ENCODE results near the gene ISYNA1.
"Not testable (repeated sequence)": the region's sequence is repeated elsewhere in the genome, so short reads cannot be mapped to it uniquely, and the experiment has no call there.

Gene ISYNA1

DNA sequence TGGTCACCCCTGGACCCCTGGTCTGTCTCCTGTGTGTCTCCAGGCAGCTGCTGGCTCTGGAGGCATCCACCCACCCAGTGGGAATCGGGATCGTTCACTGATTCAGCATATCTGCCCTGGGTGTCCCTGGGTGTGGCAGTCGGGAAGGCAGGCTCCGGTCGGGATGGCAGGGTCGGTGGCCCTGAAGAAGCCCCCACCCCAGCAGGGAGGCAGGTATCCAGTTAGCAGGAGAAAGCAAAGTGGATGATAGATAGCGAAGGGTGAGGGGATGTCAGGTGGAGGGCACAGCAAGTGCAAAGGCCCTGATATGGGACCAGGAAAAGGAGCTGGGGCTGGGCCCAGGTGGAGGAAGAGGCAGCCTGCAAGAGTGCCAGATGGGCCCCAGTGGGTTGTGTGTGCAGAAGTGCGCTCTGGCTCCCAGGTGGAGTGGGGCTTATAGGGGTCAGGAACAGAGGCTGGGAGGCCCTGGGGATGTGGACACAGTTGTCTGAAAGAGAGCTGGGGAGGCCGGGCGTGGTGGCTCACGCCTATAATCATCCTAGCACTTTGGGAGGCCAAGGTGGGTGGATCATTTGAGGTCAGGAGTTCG lies 16.5 kb downstream of the ISYNA1 start:
- no peak for DNase-seq

DNA sequence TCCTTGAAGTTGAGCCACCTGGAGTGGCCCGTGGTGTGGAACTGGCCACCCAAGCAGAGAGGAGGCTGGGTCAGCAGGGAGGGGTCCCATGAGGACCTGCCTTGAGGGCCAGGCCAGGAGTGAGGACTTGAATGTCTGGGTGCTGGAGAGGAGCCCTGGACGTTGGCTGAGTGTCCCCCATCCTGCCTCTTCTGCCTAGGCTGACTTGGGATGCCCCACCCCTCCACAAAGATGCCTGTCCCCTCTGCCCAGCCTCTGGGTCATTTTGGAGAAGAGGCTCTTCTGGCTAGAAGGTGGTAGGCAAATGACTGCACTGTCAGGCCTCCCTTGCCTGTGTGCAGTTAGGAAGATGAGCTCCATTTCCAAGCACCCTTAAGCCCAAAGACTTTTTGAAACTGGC lies 17.0 kb downstream of the ISYNA1 start:
- no peak for DNase-seq

DNA sequence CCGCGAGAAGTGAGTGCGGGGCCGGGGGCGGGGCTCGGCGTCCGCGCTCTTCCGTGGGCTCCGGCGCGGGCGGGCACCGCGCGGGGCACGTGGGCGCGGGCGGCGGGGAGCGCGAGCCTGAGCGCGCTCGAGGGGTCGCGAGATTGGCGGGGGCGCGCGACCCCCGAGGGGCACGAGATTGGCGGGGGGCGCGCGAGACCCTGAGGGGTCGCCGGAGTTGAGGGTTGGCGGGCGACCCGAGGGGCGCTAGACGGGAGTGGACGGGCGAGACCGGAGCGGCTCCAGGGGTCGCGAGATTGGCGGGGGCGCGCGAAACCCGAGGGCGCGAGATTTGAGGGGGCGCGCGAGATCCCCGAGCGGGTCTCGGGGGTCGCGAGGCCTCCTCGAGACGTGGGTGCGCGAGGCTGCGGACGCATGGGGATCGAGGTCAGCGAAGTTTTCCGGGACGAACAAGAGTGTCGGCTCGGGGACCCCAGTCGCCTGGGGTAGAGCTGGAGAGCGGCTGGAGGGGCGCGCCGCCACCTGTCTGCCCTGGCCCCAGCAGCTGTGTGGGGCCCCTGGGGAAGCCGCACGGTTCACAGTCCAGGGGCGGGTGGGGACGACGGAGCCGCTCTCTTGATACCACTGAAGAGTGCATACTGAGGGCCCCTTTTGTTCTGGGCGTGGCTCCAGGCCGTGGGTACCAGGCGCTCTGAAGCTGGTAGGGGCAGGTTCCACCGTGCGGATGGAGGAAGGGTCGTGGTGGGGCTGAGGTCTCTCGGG lies 18.1 kb downstream of the ISYNA1 start:
- peak in 1 of 56 donors; percentile 20 for DNase-seq

DNA sequence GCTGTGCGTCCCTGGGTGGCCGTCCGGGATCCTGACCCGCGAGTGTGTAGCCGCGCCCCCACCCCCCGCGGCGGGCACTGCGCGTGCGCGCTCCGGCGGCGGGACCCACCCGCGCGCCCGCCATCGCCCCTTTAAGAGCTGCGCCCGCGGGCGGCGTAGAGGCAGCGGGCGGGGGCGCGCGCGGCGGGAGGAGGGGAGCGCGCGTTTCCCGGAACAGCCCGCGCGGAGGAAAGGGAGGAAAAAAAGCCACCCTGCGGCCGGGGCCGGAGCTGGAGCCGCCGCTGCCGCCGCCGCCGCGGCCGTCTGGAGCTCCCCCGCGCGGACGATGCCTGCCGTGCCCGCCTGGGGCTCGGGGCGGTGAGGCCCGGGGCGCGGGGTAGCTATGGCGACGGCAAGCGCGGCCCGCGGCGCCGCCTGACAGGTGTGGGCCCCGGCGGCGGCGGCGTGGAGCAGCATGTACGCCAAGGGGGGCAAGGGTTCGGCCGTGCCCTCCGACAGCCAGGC lies 18.7 kb downstream of the ISYNA1 start, which contains the start of gene SSBP4:
SSBP4 (plus strand) TSS at position 204 of the 504 bp plus-strand sequence; CDS start at position 455, 251 bp downstream.
- peak in 37 of 56 donors; percentile 27 to 82 (median 64) for DNase-seq

DNA sequence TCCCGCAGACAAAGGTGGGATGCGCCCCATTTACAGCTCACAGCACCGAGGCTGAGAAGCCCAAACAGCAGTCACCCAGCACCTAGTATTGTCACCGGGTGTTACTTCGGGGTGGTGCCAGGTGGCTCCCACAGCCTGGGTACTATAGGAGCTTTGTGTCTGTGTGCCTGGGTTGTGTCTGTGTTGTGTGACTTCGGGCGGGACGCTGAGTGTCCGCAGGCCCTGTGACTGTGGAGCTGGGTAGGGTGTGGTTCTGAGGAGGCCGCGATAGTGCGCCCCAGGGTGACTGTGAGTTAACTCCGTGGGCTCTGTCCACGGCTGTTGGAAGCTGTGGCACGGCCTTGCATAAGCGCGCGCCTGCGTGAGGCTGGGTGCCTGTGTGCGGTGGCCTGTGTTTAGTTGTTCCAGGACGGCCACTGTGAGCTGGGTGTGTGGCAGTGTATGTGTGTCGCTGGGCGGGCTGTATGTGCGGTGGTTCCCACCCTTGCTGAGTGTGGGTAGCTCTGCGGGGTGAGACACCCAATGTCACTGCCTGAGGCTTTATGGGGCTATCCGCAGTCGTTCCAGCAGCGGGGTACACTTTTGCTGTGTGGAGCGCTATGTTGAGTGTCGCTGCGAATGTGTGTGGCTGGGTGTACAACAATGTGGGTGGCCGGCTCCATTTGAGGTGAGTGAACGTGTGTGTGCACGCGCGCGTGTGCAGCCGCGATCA lies 19.3 kb downstream of the ISYNA1 start:
- DNase-seq, result peak in 23 of 56 donors; percentile 49 to 80 (median 69)

DNA sequence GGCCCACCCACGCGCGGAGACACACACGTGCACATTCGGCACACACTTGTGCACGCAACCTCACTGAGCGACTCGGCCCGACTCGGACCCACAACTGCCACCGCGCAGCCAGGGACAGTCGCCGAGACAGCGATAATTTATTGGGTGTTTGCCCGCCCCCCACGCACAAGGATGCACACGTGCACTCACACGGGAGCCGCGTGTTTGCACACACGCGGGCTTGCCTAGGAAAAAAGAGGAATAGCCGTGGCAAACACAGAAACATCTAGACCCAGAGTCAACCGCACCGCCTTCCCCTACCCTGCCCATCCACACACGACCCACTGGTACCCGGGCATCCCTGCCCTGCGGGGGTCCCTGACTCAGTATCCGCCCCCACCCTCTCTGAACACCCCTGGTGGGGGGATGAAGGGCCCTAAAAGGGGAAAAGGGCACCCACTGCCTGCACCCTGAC lies 19.9 kb downstream of the ISYNA1 start:
- peak in 15 of 56 donors; percentile 28 to 59 (median 43) for DNase-seq

DNA sequence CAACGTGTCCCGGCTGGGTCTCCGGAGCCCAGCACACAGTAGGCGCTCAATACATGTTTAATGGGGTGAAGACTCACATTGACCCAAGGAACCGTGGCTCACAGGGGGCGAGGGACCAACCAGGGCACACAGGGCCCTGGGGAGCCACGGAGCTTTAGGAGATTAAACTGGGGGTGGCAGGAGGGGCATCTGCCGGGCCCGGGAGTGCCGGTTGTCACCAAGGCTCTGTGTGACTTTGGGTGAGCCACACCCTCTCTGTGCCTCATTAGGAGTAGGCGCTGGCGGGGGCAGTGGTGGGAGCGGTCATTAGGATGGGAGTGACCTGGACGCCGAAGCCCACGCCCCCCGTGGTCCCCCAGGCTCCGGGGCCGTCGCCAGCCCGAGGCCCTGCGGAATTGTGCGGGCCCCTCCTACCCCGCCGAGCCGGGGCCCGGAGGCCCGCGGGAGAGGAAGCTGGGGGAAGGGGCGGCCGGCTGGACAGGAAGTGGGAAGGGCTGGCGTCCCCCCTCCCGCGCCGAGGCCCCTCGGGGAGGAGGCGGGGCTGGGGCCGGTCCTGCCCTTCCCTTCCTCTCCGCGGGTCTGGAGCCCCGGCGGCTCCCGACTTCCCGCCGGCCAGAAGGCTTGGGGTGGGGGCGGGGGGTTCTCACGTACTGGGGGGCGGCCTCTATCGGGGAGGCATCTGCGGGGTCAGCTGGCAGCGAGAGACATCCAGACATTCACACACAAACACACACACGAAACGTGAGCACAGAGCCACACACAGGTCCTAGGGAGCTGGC lies 20.5 kb downstream of the ISYNA1 start:
- peak in 22 of 56 donors; percentile 13 to 64 (median 46) for DNase-seq

DNA sequence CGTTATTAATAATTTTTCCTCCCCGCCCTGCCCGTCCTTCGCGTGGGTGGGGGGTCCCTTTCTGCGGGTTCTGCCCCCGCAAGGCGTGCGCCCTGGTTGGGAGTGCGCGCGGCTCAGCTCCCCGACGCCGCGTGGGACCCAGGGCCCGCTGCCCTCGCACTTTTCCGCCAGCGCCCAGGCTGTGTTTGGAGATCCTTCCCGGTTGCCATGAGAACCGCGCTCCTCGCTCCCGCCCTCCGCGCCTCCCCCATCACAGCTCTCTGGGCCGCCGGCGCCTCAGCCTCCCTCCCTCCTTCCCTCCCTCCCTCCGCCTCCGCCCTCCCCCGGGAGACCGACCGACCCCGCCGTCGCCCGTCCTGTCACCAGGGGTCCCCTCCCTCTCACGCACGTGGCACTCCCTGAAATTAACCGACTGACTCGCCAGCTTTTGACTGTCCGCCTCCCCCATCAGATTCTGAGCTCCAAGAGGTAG lies 21.1 kb downstream of the ISYNA1 start:
- peak in 53 of 56 donors; percentile 22 to 91 (median 71) for DNase-seq

DNA sequence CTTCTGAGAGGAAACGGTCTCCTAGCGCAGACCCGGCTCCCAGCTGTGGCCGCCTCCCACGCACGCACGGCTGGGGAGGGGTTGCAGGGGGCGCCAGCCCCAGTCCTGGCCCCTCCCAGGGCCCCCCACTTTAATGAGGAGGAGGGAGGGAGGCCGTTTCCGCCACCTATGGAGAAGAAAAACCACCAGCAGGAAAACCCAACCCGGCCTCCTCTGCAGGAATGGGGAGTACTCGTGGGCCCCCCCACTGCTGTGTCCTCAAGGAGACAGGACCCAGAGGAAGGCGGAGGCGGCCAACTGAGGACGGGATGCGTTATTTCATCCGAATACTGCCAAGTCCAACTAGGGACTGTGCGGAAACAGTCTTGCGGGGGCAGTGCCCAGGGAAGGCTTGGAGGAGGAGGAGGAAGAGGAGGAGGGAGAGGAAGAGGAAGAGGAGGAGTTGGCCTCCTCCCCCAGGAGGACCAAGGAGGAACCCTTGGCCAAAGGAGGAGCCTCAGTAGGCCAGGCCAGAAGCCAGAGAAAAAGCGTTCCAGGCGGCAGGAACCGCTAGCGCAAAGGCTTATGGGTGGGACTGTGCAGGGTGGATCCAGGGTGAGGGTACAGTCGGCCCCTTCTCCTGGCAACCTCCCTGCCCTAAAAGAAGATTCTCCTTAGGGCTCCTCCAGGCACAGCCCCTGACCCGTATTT lies 22.6 kb downstream of the ISYNA1 start:
- DNase-seq, result peak in 10 of 56 donors; percentile 16 to 47 (median 30)

DNA sequence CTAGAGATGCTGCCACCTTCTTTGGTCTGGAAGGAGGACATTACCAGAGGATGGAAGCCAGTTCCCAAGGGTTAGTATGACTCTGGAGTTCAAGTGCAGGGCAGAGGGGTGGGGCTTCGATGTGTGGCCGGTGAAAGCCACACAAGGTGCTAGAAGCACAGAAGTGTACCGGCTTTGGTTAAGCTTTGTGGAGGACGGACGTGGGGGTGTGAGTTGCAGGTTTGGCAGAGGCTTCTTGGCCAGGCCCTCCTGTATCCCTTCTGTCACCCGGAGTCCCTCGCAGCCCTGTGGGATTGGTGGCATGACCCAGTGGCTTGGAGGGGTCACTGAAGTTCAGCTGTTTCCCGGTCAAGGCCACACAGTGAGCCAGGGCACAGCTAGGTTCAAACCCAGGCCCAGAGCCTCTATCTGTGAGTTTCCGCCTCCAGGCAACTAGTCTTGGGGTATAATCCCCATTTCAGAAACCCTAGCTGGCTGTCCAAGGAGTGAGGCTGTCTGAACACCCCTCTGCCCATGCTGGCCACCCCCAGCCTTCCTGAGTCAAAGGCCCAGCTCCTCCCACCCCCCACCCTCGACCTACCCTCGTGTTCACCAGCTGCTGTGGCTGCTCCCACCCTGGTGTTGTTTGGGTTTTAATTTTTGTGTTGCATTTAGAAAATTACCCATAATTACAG lies 23.3 kb downstream of the ISYNA1 start:
- DNase-seq, result no peak

DNA sequence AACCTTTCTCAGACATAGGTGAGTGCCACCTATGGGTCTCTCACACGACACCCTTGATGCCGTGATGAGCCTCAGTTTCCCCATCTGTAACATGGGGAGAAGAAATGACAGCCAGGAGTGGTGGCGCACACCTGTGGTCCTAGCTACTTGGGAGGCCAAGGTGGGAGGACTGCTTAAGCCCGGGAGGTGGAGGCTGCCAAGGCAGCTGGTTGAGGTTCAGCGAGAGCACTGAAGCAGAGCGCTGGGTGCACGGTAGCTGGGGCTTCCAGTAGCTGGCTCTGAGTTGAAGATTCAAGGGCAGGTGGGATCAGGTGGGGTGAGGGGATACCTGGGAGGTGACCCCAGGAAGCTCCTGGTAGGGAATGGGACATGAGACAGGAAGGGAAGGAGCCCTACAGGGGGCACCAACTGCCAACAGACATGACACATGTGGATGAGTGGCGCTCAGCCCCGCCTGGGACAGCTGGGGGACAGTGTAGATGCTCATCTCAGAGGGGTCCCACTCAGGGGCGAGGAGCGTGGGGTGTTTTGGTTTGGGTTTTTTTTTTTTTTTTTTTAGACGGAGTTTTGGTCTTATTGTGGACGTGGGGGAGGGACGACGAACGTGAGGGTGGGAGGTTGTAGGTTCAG lies 25.2 kb downstream of the ISYNA1 start:
- DNase-seq, result no peak

DNA sequence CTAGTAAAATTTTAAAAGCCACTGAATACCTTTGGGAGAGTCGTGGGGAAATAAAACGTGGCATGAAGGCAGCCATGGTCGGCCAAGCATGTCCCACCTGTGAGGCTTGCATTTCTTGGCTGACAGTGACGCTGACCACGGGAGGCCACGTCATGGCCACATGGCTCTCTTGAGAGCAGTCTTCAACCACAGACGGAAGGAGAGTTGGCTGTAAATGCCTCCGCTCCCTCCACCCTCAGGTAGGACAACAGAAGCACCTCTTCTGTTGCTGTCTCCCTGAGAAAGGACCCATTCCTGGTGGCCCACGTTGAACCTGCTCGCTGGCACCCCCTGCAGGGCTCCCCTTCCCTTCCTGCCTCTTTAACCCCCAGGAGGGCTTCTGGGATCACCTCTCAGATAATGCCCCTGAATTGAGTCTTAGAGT lies 29.9 kb downstream of the ISYNA1 start:
- DNase-seq, result no peak

DNA sequence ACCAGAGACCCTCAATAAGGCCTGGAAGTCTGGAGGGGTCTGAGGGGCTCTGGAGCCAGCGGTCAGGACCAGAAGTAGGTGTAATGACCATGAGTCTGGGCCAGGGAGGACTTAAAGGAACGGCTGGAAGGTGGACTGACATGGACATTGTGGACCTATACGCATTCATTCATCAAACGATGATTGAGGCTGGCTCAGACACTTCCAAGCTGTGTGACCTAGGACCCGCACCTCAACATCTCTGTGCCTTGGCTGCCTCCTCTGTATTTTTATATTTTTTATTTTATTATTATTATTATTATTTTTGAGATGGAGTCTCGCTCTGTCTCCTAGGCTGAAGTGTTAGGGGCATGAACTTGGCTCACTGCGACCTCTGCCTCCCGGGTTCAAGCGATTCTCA lies 31.2 kb downstream of the ISYNA1 start:
- DNase-seq, result no peak

DNA sequence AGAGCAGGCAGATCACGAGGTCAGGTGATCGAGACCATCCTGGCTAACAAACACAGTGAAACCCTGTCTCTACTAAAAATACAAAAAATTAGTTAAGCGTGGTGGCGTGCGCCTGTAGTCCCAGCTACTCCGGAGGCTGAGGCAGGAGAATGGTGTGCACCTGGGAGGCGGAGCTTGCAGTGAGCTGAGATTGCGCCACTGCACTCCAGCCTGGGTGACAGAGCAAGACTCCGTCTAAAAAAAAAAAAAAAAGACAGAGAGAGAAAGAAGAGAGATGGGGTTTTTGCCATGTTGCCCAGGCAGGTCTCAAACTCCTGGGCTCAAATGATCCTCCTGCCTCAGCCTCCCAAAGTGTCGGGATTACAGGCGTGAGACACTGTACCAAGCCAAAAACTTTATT lies 32.2 kb downstream of the ISYNA1 start:
- not testable (repeated sequence) for DNase-seq

DNA sequence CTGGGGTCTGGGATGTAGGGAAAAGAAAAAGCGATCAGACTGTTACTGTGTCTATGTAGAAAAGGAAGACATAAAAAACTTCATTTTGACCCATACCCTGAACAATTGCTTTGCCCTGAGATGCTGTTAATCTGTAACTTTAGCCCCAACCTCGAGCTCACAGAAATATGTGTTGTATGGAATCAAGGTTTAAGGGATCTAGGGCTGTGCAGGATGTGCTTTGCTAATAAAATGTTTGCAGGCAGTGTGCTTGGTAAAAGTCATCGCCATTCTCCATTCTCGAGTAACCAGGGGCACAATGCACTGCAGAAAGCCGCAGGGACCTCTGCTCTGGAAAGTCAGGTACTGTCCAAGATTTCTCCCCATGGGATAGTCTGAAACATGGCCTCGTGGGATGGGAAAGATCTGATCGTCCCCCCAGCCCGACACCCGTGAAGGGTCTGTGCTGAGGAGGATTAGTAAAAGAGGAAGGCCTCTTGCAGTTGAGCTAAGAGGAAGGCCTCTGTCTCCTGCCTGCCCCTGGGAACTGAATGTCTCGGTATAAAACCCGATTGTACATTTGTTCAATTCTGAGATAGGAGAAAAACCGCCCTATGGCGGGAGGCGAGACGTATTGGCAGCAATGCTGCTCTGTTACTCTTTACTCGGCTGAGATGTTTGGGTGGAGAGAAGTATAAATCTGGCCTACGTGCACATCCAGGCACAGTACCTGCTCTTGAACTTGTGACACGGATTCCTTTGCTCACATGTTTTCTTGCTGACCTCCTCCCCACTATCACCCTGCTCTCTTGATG lies 35.3 kb downstream of the ISYNA1 start:
- DNase-seq, result not testable (repeated sequence)

DNA sequence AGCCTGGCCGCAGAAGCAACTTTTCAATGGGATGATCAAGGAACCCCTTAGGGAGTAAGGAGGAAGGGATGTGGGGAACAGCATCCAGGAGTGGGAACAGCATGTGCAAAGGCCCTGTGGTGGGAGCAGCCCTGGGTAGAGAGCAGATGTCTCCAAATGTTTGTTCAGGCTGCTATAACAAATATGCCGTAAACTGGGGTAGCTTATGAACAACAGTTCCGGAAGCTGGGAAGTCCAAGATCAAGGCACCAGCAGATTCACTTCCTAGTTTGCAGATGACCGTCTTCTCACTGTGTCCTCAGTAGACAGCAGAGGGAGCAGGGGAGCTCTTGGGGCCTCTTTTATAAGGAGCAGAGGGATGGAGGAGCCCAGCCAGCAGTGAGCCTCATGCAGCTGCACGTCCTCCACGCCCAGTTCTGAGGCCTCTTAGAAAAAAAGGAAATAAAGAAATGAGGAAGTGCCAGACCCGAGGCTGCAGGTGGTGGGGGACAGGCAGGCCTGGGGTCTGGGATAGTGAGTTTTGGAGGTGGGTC lies 36.3 kb downstream of the ISYNA1 start:
- peak in 12 of 56 donors; percentile 5 to 60 (median 22) for DNase-seq

DNA sequence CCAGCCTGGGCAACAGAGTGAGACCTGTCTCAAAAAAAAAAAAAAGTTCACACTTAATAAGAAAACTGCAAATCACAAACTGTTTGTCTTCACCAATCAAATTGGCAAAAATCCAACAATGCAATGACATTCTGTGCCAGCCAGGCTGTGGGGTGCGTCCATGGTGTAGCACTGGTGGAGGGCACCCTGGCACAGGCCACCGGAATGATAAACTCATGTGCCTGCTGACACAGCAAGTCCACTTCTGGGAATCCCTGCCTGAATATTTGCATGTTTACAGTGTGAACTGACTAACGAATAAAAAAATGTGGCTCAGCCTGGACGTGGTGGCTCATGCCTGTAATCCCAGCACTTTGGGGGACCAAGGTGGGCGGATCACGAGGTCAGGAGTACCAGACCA lies 38.9 kb downstream of the ISYNA1 start:
- no peak for DNase-seq
